Natural killer cell treated with Interleukin-12 subunit alpha and Interleukin-12 subunit beta and Interleukin-15 and Interleukin-18, amount 100 ng/mL, for 72 hours (primary cell): ENCODE data around the gene ATL3. TPM values are rescaled to one million over a fixed set of nuclear protein-coding genes. Genes with fewer than 3 reads are reported as not detected.
"Not testable (repeated sequence)": the region's sequence is repeated elsewhere in the genome, so short reads cannot be mapped to it uniquely, and the experiment has no call there.

ENCODE experiments used
- ATAC-seq, 2 donors: fragments of 150-1000 bp; cut with Tn5 transposase in 1 of 2; sonication (Bioruptor Pico), chemical (Tn5 transposase) in 1 of 2; 2 replicates each; pipeline ENCODE4 v1.10.0; 2021
- DNase-seq: peaks from one replicate; pipeline ENCODE4 v3.0.0; 2022; ENCODE audit warnings: low spot score
- H3K27ac Mint-ChIP-seq, 2 donors: 1 replicate in 1 of 2; 2 replicates in 1 of 2; pipeline ENCODE4 v1.8.0; 2022; ENCODE audit warnings: mixed read lengths in 2 of 2, mild to moderate bottlenecking in 1 of 2, moderate library complexity in 1 of 2
- H3K27me3 Mint-ChIP-seq, 2 donors: 1 replicate in 1 of 2; 2 replicates in 1 of 2; pipeline ENCODE4 v1.8.0; 2022; ENCODE audit warnings: mixed read lengths in 2 of 2
- H3K36me3 Mint-ChIP-seq: one replicate; pipeline ENCODE4 v1.8.0; 2022; ENCODE audit warnings: mixed read lengths
- H3K4me1 Mint-ChIP-seq, 2 donors: 1 replicate in 1 of 2; 2 replicates in 1 of 2; pipeline ENCODE4 v1.8.0; 2022; ENCODE audit warnings: low read depth in 2 of 2, mixed read lengths in 2 of 2, mild to moderate bottlenecking in 1 of 2
- H3K4me3 Mint-ChIP-seq: one replicate; pipeline ENCODE4 v1.8.0; 2022; ENCODE audit warnings: mixed read lengths
- H3K9me3 Mint-ChIP-seq: 2 replicates; pipeline ENCODE4 v1.8.0; 2022; ENCODE audit warnings: mixed read lengths
- total RNA-seq, 2 donors: library from RNA; stranded (reverse); gene quantifications; one replicate each; pipeline ENCODE4 v1.2.3, GENCODE V29; 2022

The ATL3 gene
- total RNA-seq, 2 donors from 2014 or later, result 12.5 to 40.6 TPM

DNA sequence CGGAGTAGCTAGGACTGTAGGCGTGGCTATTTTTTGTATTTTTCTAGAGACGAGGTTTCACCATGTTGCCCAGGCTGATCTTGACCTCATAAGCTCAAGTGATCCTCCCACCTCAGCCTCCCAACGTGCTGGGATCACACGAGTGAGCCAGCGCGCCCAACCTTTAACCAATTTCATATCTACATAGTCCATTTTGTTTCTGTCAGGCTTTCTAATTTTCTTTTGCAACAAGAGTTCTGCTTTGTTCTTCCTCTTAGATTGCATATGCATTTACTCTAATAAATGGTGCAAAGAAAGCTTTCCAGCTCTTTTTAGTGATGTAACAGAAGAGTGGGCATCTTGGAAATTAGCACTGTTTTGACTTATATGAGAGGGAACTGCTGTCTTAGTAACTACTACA lies 23.4 kb upstream of the ATL3 start:
- H3K4me3 Mint-ChIP-seq, result no peak overlapping the region
- no peaks in the 10 kb centered on the region for H3K9me3 Mint-ChIP-seq
- peaks cover 9 to 17% of the 10 kb centered on the region in 2 donors for H3K4me1 Mint-ChIP-seq
- DNase-seq (no peak), ATAC-seq (no peak)
- H3K36me3 Mint-ChIP-seq, result no peaks in the 10 kb centered on the region
- H3K27me3 Mint-ChIP-seq, result no peaks in the 10 kb centered on the region
- no peak overlapping the region for H3K27ac Mint-ChIP-seq

DNA sequence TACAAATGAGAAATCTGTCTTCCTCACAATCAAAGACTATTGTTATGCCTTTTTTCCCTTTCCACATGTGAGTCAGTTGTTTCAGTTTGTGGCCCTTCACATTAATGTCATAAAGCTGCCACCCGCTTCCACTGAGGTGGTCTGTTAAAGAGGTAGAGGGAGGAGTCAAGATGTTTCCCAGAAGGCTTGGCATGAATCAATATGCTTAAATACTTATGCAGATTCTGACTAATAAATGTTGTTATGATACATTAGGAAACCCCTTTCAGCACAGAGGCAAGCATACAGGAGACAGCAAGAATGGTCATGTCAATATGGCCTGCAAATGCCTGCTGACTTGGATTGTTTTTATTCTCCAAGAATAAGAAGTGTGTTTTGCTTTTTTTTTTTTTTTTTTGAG lies 16.7 kb upstream of the ATL3 start:
- Mint-ChIP-seq H3K9me3 (no peaks in the 10 kb centered on the region), H3K27me3 (no peaks in the 10 kb centered on the region), H3K4me3 (no peak overlapping the region), H3K27ac (no peak overlapping the region), H3K36me3 (no peaks in the 10 kb centered on the region), H3K4me1 (peaks cover 21 to 25% of the 10 kb centered on the region in 2 donors)
- no peak for DNase-seq
- ATAC-seq, result peak in 1 of 2 donors; percentile 53

DNA sequence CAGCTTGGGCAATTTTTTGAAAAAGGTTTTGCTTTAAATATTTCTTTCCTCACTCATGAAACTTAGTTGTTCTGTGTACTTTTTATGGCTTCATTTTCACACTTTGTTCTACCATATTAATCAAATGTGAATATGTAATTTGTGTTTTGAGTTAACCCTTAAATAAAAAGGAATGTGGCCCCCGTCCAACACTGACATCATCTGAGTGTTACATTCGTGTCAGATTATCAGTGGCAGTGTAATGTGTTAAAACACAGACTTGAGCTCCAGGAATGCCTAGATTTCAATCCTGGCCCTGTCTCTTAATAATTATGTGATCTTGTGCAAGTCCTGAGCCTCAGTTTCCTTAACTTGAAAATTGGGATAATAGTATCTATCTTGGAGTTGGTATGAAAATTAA lies 15.8 kb upstream of the ATL3 start:
- Mint-ChIP-seq H3K4me3 (no peak overlapping the region), H3K36me3 (no peaks in the 10 kb centered on the region), H3K27ac (no peak overlapping the region), H3K27me3 (no peaks in the 10 kb centered on the region), H3K4me1 (peaks cover 31 to 34% of the 10 kb centered on the region in 2 donors), H3K9me3 (no peaks in the 10 kb centered on the region)
- DNase-seq (no peak), ATAC-seq (no peak)

DNA sequence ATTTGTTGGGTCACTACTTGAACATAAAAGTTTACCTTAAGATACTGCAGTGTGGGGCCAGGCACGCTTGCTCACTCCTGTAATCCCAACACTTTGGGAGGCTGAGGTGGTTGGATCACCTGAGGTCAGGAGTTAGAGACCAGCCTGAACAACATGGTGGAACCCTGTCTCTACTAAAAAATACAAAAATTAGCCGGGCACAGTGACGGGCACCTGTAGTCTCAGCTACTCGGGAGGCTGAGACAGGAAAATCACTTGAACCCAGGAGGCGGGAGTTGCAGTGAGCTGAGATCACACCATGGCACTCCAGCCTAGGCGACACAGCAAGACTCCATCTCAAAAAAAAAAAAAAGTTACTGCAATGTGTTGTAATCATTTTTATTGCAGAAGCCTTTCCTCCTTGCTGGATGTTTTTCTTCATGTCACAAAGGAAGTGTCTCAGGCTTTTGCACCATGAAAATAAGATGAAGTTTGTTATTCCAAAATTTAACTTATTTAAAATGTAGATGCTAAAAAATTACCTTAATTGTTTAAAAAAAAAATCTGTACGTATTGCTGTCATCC lies 14.1 kb upstream of the ATL3 start:
- H3K4me3 Mint-ChIP-seq, H3K27me3 Mint-ChIP-seq, DNase-seq, H3K27ac Mint-ChIP-seq, H3K9me3 Mint-ChIP-seq, ATAC-seq, H3K36me3 Mint-ChIP-seq: not testable (repeated sequence)
- peaks cover 36 to 45% of the 10 kb centered on the region in 2 donors for H3K4me1 Mint-ChIP-seq

DNA sequence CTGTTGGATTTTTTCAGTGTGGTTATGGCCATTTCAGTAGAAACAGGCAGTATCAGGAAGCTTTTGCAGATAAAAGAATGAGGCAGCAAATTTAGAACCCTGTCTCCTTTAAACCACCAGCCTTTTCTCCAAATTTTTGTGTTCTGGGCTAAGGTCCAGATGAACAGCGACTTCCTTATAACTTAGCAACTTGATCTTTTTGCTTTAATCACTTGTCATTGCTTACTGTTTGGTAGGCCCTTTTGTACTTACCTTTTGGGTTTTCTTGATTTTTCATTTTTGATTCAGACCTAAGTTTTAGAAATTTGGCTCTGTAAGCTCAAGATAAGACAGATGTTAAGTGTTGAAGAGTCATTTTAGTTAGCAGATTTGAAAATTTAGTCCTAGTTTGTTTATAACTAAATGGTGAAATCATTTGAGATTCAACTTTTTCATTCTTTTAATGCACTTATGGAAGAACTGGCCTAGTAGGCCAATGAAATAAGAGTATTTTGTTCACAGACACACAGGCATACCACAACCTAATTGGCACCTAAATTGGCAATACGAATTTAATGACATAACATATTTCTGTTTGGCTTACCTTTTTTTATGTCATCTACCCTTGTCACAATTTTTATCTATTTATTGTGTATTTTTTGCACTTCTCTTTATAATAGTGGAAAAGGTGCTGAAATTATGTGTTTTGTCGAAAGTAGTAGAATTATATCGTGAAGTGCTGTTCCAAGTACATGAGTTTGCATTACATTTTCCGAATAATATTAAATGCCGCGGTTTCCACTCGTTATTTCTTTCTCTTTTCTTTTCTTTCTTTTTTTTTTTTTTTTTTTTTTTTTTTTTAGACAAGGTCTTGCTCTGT lies 12.2 kb upstream of the ATL3 start:
- peak overlapping the region; percentile 94 for H3K4me3 Mint-ChIP-seq
- DNase-seq, result no peak
- ATAC-seq, result no peak
- H3K4me1 Mint-ChIP-seq, result peaks cover 28 to 34% of the 10 kb centered on the region in 2 donors
- H3K27ac Mint-ChIP-seq, result no peak overlapping the region
- no peaks in the 10 kb centered on the region for H3K9me3 Mint-ChIP-seq
- no peaks in the 10 kb centered on the region for H3K27me3 Mint-ChIP-seq
- H3K36me3 Mint-ChIP-seq, result no peaks in the 10 kb centered on the region

DNA sequence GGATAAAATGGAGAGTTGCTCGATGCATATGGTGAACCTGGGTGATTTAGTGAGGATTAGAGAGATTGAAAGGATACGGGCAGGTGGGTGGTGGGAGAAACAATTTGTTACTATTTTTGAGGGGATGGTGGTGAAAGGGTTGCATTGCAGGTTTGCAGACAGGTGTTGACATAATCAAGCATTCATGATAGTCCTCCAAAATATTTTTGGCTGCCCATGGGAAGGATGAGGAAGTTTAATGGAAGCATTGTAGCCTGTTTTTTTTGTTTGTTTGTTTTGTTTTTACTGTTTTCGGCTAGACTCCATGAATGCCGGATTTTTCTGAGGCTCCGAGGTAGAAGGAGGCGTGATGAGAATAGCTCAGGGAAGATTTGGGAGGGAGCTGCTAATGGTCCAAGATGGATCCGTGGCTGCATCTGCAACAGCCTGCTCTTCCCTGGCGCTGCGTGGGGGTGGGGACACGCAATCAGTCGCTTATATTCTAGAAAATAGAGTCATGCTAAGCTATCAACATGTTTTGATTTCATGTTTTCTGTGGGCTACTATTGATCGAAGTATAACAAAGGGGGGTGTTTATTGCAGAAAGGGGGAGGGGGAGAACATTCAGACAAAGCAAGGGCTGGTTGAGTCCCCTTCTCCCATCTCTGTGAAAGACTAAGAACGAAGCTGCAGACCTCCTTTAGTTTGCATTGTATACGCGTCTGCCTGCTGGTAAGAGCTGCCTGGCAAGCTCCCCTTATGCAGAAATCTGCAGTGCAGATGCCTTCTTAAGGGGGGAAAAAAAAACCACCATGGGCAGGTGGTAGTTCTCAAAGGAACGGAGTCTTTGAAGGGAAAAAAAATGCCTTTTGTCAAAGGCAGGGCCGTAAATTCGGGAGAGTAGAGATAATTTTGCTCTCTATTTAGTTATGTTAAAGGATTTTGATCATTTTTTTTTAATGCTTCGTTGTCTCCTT lies 11.2 kb upstream of the ATL3 start:
- ATAC-seq, result no peak
- H3K27me3 Mint-ChIP-seq, result no peaks in the 10 kb centered on the region
- DNase-seq, result no peak

DNA sequence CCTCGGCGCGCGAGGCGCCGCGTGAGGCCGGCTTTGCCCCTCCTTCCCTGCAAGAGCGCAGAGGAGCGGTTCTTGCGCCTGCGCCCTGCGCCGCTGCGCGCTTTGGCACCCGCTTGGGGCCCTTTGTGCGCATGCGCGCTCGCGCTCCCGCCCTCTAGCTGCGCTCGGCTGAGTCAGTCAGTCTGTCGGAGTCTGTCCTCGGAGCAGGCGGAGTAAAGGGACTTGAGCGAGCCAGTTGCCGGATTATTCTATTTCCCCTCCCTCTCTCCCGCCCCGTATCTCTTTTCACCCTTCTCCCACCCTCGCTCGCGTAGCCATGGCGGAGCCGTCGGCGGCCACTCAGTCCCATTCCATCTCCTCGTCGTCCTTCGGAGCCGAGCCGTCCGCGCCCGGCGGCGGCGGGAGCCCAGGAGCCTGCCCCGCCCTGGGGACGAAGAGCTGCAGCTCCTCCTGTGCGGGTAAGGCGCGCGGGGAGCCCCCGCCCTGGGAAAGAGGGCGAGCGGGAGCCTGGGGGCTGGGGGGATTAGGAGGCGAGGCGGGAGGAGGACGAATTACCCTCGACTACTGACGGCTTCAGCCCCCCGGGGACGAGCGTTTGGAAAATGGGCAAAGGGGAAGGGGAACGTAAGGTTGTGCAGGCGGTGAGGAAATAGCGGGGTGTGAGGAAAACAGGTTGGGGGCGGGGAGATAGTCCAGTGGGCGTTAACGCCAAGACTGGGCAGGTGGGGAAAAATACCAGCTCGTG lies 10.3 kb upstream of the ATL3 start, which contains the start of gene RTN3:
Gene RTN3 (plus strand): TSS at position 180 of the 745 bp plus-strand sequence. CDS start 137 bp downstream, at position 317.
- ATAC-seq (peak; percentile 97), DNase-seq (peak; percentile 99)
- H3K36me3 Mint-ChIP-seq, result no peaks in the 10 kb centered on the region
- peak within 1 kb of the TSS; percentile 94 for H3K4me3 Mint-ChIP-seq
- H3K4me1 Mint-ChIP-seq, result peaks cover 24 to 30% of the 10 kb centered on the region in 2 donors
- H3K9me3 Mint-ChIP-seq, result no peaks in the 10 kb centered on the region
- peak within 1 kb of the TSS; percentile 75 to 78 for H3K27ac Mint-ChIP-seq
- H3K27me3 Mint-ChIP-seq, result no peaks in the 10 kb centered on the region

More for the DNA sequence above, 11.2 kb upstream of the ATL3 start:
- Mint-ChIP-seq H3K4me1 (peaks cover 24 to 30% of the 10 kb centered on the region in 2 donors), H3K4me3 (peak overlapping the region; percentile 94), H3K9me3 (no peaks in the 10 kb centered on the region), H3K36me3 (no peaks in the 10 kb centered on the region), H3K27ac (peak overlapping the region; percentile 75 to 78)

DNA sequence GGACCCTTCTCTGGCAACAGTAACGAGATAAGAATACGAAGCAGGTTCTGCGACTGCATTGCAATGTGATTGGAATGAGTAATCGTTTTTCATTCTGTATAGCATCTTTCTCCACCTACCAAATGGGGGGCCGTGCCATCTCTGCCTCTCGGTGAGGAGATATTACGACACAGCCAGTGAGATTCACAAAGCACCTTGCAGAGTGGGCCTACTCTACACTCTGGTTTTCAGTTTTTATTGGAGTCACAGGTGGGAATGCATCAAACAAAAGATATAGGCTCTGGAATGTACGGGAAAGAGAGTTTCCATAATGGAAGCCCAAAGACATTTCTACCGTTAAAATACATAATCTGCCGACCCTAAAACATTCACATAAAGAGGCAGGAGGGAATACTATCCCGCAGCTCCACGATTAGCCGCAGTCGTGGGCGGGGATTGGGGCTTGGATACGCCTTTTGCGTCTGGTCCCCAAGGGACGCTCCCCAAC lies 9.7 kb upstream of the ATL3 start:
- no peaks in the 10 kb centered on the region for H3K36me3 Mint-ChIP-seq
- no peaks in the 10 kb centered on the region for H3K9me3 Mint-ChIP-seq
- peaks cover 24 to 30% of the 10 kb centered on the region in 2 donors for H3K4me1 Mint-ChIP-seq
- H3K27me3 Mint-ChIP-seq, result no peaks in the 10 kb centered on the region
- peak in 1 of 2 donors; percentile 37 for ATAC-seq
- H3K4me3 Mint-ChIP-seq, result peak overlapping the region; percentile 94
- H3K27ac Mint-ChIP-seq, result peak overlapping the region; percentile 75 to 78
- no peak for DNase-seq

DNA sequence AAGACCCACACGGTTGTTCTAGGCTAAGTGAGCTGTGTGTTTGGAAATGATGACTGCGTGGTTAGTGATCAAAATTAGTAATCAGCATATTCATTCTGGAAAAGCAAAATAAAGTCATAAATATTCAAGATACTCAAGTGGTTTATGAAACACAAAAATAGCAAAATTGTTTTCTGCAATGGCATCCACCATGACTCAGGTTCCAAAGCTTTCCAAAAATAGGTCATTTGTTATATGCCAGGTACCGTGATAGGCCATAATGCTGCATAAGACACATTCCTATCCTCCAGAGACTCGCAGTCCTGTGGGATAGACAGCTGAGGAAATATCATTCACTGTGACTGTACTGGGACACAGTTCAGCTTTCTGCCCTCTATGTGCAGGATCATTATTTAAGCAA lies 2.4 kb upstream of the ATL3 start:
- DNase-seq (no peak), ATAC-seq (no peak)
- Mint-ChIP-seq H3K36me3 (no peaks in the 10 kb centered on the region), H3K9me3 (no peaks in the 10 kb centered on the region), H3K4me3 (no peak overlapping the region), H3K4me1 (peaks cover 7 to 12% of the 10 kb centered on the region in 2 donors), H3K27me3 (no peaks in the 10 kb centered on the region), H3K27ac (no peak overlapping the region)

DNA sequence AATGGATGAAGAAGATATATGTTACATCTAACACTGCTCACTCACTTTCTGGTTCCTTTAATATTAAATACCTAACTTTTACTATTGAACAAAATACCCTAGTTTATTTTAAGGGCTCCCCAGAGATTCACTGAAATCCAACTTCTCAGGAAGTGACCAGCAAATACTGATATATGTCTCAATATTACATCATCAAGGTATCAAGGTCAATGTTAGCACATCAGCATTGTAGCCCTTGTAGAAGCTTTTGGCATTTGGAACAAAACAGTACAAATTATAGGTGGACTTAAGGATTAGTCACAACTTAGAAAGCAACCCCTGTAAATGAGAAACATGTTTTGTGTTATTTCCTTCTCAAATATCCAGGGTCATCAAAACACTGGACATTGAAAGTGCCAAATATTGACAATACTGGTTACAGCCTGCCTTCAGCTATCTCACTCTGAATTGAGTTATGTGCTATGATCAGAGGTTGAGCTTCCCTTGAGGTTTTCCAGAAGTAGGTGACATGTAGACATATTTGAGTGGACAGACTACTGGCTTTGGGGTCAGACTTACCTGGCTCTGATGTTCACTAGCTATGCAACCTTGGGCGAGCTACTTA lies 1.9 kb upstream of the ATL3 start:
- H3K27me3 Mint-ChIP-seq, result no peaks in the 10 kb centered on the region

DNA sequence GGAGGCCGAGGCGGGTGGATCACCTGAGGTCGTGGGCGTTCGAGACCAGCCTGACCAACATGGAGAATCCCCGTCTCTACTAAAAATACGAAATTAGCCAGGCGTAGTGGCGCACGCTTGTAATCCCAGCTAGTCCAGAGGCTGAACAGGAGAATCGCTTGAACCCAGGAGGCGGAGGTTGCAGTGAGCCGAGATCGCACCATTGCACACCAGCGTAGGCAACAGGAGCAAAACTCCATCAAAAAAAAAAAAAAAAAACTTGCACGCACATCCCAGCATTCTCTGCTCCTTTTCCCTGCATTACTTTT lies 934 bp upstream of the ATL3 start:
- no peak for ATAC-seq
- Mint-ChIP-seq H3K4me3 (peak overlapping the region; percentile 49), H3K4me1 (peaks cover 13 to 17% of the 10 kb centered on the region in 2 donors), H3K27ac (peak overlapping the region; percentile 60 to 78), H3K9me3 (no peaks in the 10 kb centered on the region), H3K36me3 (no peaks in the 10 kb centered on the region), H3K27me3 (no peaks in the 10 kb centered on the region)
- no peak for DNase-seq

More for the DNA sequence above, 1.9 kb upstream of the ATL3 start:
- Mint-ChIP-seq H3K27ac (peak overlapping the region; percentile 60 to 78), H3K4me1 (peaks cover 9 to 12% of the 10 kb centered on the region in 2 donors), H3K36me3 (no peaks in the 10 kb centered on the region), H3K4me3 (peak overlapping the region; percentile 49), H3K9me3 (no peaks in the 10 kb centered on the region)
- DNase-seq, result no peak
- ATAC-seq, result no peak

DNA sequence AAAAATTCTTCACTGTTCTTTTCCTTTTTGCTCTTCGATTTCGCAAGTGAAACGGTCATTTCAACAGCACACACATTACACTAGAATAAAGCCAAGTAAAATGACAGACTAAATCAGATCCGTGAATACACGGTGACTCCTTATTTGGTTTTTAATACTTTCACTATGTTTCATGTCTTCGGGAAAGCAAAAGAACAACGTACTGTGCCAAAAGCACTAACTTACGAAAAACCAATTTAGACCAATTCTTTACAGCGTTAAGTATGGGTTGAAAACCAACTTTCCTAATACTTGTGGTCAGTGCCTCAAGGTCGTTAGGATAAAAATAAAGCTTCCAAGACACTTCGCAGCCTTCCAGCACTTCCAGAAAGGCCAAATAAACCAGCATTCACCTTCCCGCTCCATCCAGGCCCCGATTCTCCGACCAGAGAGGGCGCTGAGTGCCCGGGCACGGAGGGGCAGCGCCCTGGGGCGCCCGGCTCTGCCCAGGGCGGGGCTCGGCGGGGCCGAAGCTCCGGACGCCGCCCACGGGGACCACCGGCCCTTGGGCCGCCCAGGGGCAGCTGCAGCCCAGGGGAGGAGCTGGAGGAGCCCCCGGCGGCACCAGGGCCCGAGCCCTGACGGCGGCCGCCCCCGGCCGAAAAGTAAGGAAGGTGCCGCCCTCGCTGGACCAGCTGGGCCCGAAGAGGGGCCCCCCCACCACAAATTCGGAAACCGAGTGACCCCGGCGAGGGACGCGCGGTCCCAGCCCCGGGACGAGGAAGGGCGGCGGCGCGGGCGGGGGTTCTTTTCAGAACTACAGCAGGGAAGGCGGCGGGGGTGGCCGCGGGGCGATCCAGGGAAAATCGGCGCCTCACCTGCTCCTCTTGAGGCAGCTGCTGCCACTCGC lies 499 bp downstream of the ATL3 start:
- H3K27me3 Mint-ChIP-seq, result no peaks in the 10 kb centered on the region
- DNase-seq (peak; percentile 64), ATAC-seq (peak; percentile 59 to 68)
- H3K4me3 Mint-ChIP-seq, result peak overlapping the region; percentile 79
- peak overlapping the region; percentile 60 to 93 for H3K27ac Mint-ChIP-seq
- no peaks in the 10 kb centered on the region for H3K36me3 Mint-ChIP-seq
- peaks cover 13 to 17% of the 10 kb centered on the region in 2 donors for H3K4me1 Mint-ChIP-seq
- H3K9me3 Mint-ChIP-seq, result no peaks in the 10 kb centered on the region
